Measurements from ENCODE around the gene NECTIN3. TPM values are rescaled to one million over a fixed set of nuclear protein-coding genes. Genes with fewer than 3 reads are reported as not detected.

NECTIN3 gene
- total RNA-seq, 1 experiment from 2014 or later = 18.8 TPM

DNA sequence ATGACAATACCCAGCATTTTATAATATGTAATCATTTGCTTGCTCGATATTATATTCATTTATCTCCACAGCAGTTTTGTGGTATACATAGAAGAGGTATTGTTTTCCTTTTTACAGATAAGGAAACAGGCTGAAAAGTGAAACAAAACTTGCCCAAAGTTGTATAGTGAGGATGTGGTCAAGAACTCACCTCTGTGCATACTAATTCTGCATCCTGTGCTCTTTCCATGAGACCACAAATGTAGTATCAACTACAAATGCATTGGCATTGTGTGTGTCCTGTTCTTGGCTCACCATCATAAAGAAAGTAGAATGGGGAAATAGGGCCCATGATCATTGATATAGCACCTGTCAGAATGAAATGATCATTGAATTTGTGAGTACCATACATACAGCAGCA is 167.3 kb downstream of the NECTIN3 start:
- BruUV-seq (replicated peaks) = no TSS peak
- TF ChIP-seq, protein P1, sequence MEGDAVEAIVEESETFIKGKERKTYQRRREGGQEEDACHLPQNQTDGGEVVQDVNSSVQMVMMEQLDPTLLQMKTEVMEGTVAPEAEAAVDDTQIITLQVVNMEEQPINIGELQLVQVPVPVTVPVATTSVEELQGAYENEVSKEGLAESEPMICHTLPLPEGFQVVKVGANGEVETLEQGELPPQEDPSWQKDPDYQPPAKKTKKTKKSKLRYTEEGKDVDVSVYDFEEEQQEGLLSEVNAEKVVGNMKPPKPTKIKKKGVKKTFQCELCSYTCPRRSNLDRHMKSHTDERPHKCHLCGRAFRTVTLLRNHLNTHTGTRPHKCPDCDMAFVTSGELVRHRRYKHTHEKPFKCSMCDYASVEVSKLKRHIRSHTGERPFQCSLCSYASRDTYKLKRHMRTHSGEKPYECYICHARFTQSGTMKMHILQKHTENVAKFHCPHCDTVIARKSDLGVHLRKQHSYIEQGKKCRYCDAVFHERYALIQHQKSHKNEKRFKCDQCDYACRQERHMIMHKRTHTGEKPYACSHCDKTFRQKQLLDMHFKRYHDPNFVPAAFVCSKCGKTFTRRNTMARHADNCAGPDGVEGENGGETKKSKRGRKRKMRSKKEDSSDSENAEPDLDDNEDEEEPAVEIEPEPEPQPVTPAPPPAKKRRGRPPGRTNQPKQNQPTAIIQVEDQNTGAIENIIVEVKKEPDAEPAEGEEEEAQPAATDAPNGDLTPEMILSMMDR (IDR thresholded peaks at IDR 0.05) = no peak
- TF ChIP-seq, protein P2, sequence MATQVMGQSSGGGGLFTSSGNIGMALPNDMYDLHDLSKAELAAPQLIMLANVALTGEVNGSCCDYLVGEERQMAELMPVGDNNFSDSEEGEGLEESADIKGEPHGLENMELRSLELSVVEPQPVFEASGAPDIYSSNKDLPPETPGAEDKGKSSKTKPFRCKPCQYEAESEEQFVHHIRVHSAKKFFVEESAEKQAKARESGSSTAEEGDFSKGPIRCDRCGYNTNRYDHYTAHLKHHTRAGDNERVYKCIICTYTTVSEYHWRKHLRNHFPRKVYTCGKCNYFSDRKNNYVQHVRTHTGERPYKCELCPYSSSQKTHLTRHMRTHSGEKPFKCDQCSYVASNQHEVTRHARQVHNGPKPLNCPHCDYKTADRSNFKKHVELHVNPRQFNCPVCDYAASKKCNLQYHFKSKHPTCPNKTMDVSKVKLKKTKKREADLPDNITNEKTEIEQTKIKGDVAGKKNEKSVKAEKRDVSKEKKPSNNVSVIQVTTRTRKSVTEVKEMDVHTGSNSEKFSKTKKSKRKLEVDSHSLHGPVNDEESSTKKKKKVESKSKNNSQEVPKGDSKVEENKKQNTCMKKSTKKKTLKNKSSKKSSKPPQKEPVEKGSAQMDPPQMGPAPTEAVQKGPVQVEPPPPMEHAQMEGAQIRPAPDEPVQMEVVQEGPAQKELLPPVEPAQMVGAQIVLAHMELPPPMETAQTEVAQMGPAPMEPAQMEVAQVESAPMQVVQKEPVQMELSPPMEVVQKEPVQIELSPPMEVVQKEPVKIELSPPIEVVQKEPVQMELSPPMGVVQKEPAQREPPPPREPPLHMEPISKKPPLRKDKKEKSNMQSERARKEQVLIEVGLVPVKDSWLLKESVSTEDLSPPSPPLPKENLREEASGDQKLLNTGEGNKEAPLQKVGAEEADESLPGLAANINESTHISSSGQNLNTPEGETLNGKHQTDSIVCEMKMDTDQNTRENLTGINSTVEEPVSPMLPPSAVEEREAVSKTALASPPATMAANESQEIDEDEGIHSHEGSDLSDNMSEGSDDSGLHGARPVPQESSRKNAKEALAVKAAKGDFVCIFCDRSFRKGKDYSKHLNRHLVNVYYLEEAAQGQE (IDR thresholded peaks at IDR 0.05; ENCODE audit: insufficient read depth in 1 of 2, low read depth in 2 of 2, low read length in 1 of 2) = no peak
- TF ChIP-seq SIN3A (IDR thresholded peaks at IDR 0.05; ENCODE audit: borderline replicate concordance, insufficient read depth, low read depth, low read length) (no peak), POLR2AphosphoS5 (IDR thresholded peaks at IDR 0.05; ENCODE audit: low read depth, low read length) (no peak), TCF7L2 (IDR thresholded peaks at IDR 0.05; ENCODE audit: low read depth, low read length) (no peak)
- ATAC-seq = no peak
- H3K4me1 ChIP-seq (ENCODE audit: control insufficient read depth, insufficient read depth, low read length) = no peaks in the 10 kb centered on the region
- H3K9me3 ChIP-seq (ENCODE audit: control insufficient read depth, insufficient read depth, low read depth, low read length) = no peaks in the 10 kb centered on the region
- intact Hi-C loops (cut with micrococcal nuclease; ENCODE audit: unreplicated experiment) (no loop called here), in situ Hi-C loops (cut with HindIII; ENCODE audit: low pct_unique_long_range_greater_than_20kb, low sequenced_read_pairs) (no loop called here)
- CTCF ChIA-PET = no interaction called here
- POLR2A ChIA-PET = no interaction called here
- no peaks in the 10 kb centered on the region for H3K27me3 ChIP-seq (ENCODE audit: control insufficient read depth, insufficient read depth, low read length)
- H3K36me3 ChIP-seq (ENCODE audit: control insufficient read depth, insufficient read depth, low read length) = no peaks in the 10 kb centered on the region
- no peak overlapping the region for H3K4me3 ChIP-seq (ENCODE audit: low read depth in 2 of 2, low read length in 2 of 2)
- H3K27ac ChIP-seq (ENCODE audit: low read length) = no peak overlapping the region
- DNase-seq (ENCODE audit: low read depth, low spot score) = no peak

DNA sequence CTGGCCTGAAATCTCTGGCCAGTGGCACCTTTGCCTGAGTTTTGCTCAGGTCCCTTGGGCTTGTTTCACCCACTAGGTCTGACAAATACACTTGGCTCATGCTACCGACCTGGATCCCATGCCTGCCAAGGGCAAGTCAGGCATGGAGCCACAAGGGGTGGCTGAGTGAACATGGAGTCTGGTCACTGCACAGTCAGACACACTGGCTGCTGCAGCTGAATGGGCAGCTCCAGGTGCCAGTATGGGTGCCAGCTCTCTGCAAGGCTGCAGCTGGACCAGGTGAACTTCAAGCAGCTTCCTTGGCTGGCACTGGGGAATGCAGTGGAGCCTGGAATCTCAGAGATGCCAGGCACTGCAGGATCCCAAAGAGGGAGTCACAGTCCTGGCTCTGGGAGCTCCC is 170.3 kb downstream of the NECTIN3 start:
- TF ChIP-seq, protein P1 (IDR thresholded peaks at IDR 0.05) = no peak
- no peak for TF ChIP-seq POLR2AphosphoS5 (IDR thresholded peaks at IDR 0.05; ENCODE audit: low read depth, low read length)
- no peak for ATAC-seq
- POLR2A ChIA-PET = no interaction called here
- DNase-seq (ENCODE audit: low read depth, low spot score) = no peak
- Histone ChIP-seq H3K27ac (ENCODE audit: low read length) (no peak overlapping the region), H3K4me1 (ENCODE audit: control insufficient read depth, insufficient read depth, low read length) (no peaks in the 10 kb centered on the region), H3K36me3 (ENCODE audit: control insufficient read depth, insufficient read depth, low read length) (no peaks in the 10 kb centered on the region), H3K9me3 (ENCODE audit: control insufficient read depth, insufficient read depth, low read depth, low read length) (no peaks in the 10 kb centered on the region), H3K27me3 (ENCODE audit: control insufficient read depth, insufficient read depth, low read length) (no peaks in the 10 kb centered on the region), H3K4me3 (ENCODE audit: low read depth in 2 of 2, low read length in 2 of 2) (no peak overlapping the region)
- in situ Hi-C loops (cut with HindIII; ENCODE audit: low pct_unique_long_range_greater_than_20kb, low sequenced_read_pairs) (no loop called here), intact Hi-C loops (cut with micrococcal nuclease; ENCODE audit: unreplicated experiment) (no loop called here)
- BruUV-seq (replicated peaks) = no TSS peak
- CTCF ChIA-PET = no interaction called here

Measured in Panc1 (cell line).